GM19467 (cell line): ENCODE data around the gene C17orf100.

Experiments used
- ATAC-seq: cut with Tn5 transposase; IDR thresholded peaks from one replicate; pipeline ENCODE4 v1.9.1; 2021; ENCODE audit warnings: mild to moderate bottlenecking, moderate library complexity; ENCODE audit not compliant: unreplicated experiment

The C17orf100 gene

GRCh38 chr17:6668219-6668618, 16.7 kb downstream of the C17orf100 start:
- no peak for ATAC-seq

GRCh38 chr17:6668727-6669425, 17.3 kb downstream of the C17orf100 start:
- no peak for ATAC-seq

- ATAC-seq: no peak
Measured at GRCh38 chr17:6669479-6670212, 18.1 kb downstream of the C17orf100 start.

GRCh38 chr17:6670571-6670970, 19.0 kb downstream of the C17orf100 start:
- ATAC-seq: no peak

DNA sequence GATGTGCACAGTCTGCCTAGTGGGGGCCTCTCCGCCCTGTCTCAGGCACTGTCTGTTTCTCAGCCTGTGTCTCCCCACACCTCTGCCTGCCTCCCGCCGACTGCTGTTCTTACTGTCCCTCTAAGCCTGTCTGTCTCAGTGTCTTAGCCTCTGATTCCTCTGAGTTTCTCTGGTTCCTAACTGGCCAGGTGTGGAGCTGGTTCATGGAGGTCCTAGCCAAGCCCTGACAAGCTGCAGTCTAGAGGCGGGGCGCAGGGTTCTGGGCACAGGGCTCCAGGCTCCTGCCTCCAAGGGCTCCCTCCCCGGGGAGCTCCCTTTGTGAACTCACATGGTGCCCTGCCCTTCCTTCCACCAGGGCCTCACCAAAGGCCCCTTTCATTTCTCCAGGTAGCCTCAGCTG, 19.4 kb downstream of the C17orf100 start:
- ATAC-seq: no peak

GRCh38 chr17:6671431-6671830, 19.9 kb downstream of the C17orf100 start:
- no peak for ATAC-seq

GRCh38 chr17:6674586-6674985, 23.0 kb downstream of the C17orf100 start:
- no peak for ATAC-seq

DNA sequence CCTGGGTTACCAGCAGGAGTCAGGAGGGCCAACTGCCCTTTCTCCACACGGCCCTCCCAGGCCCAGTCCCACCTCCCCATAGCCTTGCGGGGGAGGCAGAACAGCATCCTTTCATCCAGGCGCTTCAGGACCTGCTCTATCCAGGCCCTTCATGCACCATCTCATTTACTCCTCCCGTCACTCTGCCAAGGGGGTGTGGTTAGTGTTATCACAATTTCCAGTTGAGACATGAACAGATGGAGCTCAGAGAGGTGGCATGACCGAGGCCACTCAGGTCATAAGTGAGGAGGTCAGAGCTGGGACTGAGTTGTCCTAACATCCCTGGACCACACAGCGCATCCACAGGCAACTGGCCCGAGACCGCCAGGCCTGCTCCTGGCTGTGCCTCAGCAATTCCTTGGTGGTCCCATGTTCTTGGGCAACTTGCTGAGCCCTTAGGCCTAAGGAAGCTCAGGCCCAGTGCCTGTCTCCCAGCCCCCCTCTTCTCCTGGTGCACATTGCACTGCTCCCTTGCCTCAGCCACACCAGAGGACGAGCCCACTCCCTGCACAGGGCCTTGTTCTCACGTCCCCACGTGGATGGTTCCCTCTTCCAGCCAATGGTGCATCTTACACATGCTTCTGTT, 23.8 kb downstream of the C17orf100 start:
- ATAC-seq: no peak

GRCh38 chr17:6676802-6677157, 25.2 kb downstream of the C17orf100 start:
- ATAC-seq: no peak

DNA sequence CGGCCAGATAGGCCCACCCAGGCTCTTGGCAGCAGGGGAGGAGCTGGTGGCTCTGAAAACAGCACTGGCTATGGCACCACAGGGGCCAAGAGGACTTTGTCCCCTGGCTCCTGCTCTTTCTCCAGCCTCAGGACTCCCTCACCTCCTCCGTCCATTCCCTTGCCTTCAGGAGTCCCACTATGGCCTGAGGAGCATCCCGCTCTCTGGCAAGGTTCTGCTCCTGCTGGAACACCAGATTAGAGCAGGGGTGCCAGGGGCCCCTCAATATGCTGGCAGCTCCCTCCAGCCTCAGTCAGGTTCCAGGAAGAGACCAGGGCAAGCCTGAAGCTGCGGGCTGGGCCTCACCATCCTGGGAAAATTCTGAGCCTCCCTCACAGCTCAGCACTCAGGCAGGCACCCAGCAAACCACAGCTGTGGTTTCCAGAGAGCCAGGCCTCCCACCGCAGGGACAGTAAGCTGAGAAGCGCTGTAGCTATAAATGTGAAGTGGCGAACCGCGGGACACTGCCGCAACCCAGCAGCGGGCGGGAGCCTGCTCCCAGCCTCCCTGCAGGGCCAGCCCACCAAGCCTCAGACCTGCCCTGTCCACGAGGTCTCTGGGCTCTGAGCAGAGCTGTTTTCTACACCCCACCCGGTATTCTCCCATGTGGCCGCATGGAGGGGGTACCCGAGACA, 25.7 kb downstream of the C17orf100 start:
- no peak for ATAC-seq

DNA sequence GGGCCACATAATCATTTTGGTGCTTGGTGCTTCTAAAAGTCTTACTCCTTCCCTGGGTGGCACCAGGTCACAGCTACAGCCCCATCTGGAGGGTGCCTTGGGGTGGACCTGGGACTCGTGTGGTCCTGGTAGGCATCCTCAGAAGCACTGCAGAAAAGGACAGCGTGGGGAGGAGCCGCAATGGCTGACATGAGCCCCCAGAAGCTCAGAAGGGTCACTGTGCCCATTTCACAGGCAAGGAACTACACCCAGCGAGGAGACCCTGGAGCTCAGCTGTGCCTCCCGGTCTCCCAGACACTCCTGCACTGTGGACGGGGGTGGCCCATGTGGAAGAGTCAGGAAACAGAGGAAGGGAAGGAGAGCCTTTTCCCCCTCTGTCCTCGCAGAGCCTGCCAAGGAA, 26.4 kb downstream of the C17orf100 start:
- no peak for ATAC-seq

- ATAC-seq: no peak
Measured at GRCh38 chr17:6679241-6679640, 27.7 kb downstream of the C17orf100 start.

GRCh38 chr17:6681176-6681575, 29.6 kb downstream of the C17orf100 start:
- no peak for ATAC-seq

DNA sequence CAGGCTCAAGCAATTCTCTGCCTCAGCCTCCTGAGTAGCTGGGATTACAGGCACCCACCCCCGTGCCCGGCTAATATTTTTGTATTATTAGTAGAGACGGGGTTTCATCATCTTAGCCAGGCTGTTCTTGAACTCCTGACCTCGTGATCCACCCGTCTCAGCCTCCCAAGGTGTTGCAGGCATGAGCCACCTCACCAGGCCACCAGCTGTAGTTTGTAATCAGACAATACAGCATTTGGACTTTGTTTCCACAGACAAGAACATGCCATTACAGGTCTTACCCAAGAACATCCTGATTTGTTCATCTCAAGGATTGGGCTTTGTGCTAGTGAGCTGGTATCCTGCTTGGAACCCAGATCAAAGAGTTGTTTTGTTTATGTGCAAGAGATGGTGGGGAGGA, 30.1 kb downstream of the C17orf100 start:
- no peak for ATAC-seq

GRCh38 chr17:6682339-6682738, 30.8 kb downstream of the C17orf100 start:
- no peak for ATAC-seq

DNA sequence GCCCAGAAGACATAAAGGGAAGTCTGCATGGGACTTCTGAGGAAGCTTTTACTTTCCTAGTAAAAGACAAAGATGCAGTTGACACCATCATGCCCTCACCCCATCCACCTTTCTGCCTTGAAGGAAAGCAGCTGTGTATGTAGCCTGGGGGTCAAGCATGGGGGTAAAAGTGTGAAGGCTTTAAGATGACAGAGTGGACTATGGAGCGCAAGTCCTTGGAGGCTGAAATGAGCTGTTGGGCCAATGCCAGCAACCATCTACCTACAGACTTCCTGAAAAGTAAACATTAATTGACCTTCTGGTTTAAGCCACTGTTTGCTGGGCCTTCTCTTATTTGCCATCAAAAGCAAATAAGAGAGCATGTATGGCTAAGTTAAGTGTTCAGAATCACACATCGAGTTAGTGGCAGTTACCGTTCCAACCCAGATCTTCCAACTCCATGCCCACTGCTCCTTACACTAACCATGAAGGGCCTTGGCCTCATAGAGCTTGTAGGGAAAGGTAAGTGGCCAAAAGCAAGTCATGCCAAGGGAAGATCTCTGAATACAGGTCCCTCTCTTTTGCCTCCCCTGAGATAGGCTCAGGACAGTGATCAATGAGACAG, 31.6 kb downstream of the C17orf100 start:
- ATAC-seq: no peak

GRCh38 chr17:6683730-6684459, 32.3 kb downstream of the C17orf100 start:
- no peak for ATAC-seq

DNA sequence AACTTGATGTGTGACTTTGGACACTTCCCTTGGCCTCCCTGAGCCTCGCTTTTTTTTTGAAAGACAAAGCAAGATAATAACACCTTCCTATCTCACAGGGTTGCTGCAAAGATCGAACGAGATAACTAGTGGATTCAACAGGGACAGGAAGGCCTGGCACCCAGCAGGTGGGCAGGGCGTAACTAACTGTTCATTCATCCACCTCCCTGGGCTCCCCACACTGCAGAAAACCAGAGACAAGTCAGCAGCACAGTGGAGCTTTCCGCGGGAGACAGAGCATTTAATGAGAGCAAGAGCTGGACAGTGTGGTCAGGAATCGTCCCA, 32.9 kb downstream of the C17orf100 start:
- ATAC-seq: no peak

DNA sequence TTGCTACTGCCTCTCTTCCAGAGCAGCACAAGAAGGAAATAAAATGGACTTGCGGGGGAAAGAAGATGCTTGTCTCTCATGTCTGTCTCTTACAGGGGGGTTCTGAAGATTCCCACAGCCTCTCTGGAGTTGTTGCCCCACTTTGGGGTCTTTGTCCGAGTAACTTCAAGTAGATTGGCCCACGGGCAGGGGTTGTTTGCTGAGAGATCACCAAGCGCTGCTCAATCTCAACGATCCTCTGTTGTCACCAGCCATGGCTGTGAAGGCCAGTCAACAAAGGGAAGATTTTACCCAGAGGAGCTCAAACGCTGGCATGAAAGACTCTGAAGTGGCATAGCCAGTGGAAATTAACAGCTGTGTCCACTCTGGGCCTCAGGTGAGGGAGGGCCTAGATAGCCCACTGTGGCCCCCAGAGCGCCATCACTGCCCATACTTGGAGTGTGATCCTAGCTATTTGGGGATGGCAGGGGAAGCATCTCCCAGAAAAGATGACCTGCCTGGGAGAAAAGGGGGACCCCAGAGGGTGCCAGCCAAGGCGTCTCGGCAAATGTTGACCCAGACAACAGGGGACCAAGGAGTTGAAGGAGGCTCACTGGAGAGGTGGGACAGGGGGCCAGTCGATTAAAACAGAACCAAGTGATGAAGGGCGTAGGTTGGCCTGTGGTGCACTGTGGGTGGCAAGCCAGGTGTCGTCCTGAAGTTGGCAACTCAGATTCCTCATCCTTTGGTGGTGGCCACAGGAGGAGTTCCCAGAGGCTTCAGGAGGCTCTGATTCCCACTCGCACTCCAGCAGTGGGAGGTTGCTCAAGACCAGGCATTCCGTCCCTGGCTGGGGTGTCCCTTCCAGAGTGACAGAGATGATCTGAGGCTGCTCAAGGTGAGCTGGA, 33.6 kb downstream of the C17orf100 start:
- ATAC-seq: no peak

GRCh38 chr17:6686026-6686425, 34.5 kb downstream of the C17orf100 start:
- no peak for ATAC-seq
